ENCODE data around the gene MYRFL. TPM values are rescaled to one million over a fixed set of nuclear protein-coding genes. Genes with fewer than 3 reads are reported as not detected.

The MYRFL gene
- total RNA-seq, 1 experiment from 2014 or later: not detected

DNA sequence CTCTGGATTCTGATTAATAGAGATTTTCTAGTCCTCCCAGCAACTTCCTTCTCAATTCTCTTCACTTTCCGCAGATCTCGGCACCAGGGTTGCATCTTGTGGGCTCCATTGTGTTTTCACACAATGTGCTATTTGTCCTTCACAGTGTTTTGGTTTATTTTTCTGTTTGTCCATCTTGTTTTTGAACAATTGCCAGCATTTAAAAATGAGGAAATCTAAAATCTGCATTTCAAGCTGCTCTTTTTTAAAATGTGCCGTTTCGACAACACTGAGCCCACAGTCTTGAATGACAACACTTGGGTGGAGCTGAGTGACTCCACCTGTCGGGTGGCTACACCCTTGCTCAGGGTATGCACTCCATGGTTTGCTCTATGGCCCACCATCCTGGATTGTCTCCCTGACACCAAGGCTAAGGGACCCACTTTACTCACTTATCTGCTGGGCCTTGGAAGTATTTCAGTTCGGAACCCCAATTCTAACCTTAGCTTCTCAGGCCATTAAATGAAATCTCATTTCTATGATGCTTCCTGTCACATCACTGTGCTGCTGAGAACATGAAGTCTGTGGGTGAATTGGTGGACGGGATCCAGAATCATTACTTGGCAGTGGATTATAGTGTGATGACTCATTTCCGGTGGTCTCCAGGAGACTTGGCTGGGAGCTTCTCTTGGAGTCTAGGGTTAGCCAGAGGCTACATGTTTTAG is 3.4 kb upstream of the MYRFL start:
- CTCF ChIA-PET: interaction anchor here (1.0 kb wide), 1 partner anchor 58 kb away, joined by 3 read pairs; no protein-coding TSS in a partner anchor
- H3K27ac ChIP-seq: no peak overlapping the region

DNA sequence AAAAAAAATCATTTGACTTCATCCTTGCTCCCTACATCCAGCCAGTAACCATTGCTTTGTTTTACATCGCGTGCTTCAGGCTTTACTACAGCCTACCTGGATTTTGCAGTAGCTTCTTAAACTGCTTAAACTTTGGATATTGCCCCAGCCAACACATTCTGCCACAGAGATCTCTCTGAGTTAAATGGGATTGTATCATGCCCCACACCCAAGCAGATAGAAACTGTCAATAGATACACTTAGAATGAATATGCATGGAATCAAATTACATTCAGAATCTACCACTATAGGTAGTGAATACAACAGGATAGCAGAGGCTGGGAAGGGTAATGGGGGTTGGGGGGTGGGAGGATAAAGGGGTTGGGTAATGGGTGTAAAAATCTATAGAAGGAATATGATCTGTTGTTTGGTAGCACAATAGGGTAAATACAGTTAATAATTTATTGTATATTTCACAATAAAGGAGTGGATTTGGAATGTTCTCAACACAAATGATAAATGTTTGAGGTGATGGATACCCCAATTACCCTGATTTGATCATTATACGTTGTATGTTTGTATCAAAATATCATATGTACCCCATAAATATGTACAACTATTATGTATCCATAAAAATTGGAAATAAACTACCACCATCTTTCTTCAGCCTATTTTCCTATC is 2.7 kb upstream of the MYRFL start:
- Histone ChIP-seq H3K4me2 (no peak overlapping the region), H3K36me3 (ENCODE audit: low read depth) (no peaks in the 10 kb centered on the region), H3K27ac (no peak overlapping the region), H3K79me2 (ENCODE audit: low read depth) (no peaks in the 10 kb centered on the region), H2AFZ (no peak overlapping the region), H4K20me1 (ENCODE audit: insufficient read depth) (no peaks in the 10 kb centered on the region), H3K4me1 (replicated peaks; ENCODE audit: insufficient read depth) (no peaks in the 10 kb centered on the region), H3K9me3 (ENCODE audit: insufficient read depth, low read depth) (no peaks in the 10 kb centered on the region), H3K9me2 (ENCODE audit: insufficient read depth) (no peaks in the 10 kb centered on the region), H3K4me3 (no peak overlapping the region), H3K27me3 (ENCODE audit: insufficient read depth, low read depth) (no peaks in the 10 kb centered on the region), H3F3A (ENCODE audit: insufficient read depth, low read depth) (no peaks in the 10 kb centered on the region)
- CTCF ChIA-PET: no interaction called here
- no TSS peak for BruUV-seq (replicated peaks)
- POLR2A ChIA-PET (ENCODE audit: unreplicated experiment): no interaction called here
- DNase-seq: no peak
- TF ChIP-seq EZH2 (IDR thresholded peaks at IDR 0.05; ENCODE audit: low read depth) (no peak), CTCF (conservative IDR thresholded peaks at IDR 0.05) (no peak)
- intact Hi-C loops (cut with micrococcal nuclease; ENCODE audit: unreplicated experiment): no loop called here

More for the DNA sequence above, 3.4 kb upstream of the MYRFL start:
- H2AFZ ChIP-seq: no peak overlapping the region
- H3K9me3 ChIP-seq (ENCODE audit: insufficient read depth, low read depth): no peaks in the 10 kb centered on the region
- no peak overlapping the region for H3K4me3 ChIP-seq
- no peaks in the 10 kb centered on the region for H3K9me2 ChIP-seq (ENCODE audit: insufficient read depth)
- H3K36me3 ChIP-seq (ENCODE audit: low read depth): no peaks in the 10 kb centered on the region
- TSS peak; percentile 19 for BruUV-seq (replicated peaks)
- H4K20me1 ChIP-seq (ENCODE audit: insufficient read depth): no peaks in the 10 kb centered on the region
- intact Hi-C loops (cut with micrococcal nuclease; ENCODE audit: unreplicated experiment): no loop called here
- H3F3A ChIP-seq (ENCODE audit: insufficient read depth, low read depth): no peaks in the 10 kb centered on the region
- no peaks in the 10 kb centered on the region for H3K4me1 ChIP-seq (replicated peaks; ENCODE audit: insufficient read depth)
- no peaks in the 10 kb centered on the region for H3K79me2 ChIP-seq (ENCODE audit: low read depth)
- DNase-seq: peak in 1 of 2 experiments; percentile 5
- TF ChIP-seq CTCF (conservative IDR thresholded peaks at IDR 0.05) (no peak), EZH2 (IDR thresholded peaks at IDR 0.05; ENCODE audit: low read depth) (no peak)
- POLR2A ChIA-PET (ENCODE audit: unreplicated experiment): no interaction called here
- no peak overlapping the region for H3K4me2 ChIP-seq
- H3K27me3 ChIP-seq (ENCODE audit: insufficient read depth, low read depth): no peaks in the 10 kb centered on the region

DNA sequence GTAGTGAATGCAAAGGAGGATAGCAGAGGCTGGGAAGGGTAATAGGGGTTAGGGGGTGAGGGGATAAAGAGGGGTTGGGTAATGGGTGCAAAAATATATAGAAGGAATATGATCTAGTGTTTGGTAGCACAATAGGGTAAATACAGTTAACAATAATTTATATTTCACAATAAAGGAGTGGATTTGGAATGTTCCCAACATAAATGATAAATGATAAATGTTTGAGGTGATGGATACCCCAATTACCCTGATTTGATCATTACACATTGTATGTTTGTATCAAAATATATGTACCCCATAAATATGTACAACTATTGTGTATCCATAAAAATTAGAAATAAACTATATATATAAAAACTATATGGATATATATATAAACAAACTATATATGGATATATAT is 999 bp upstream of the MYRFL start:
- CTCF ChIA-PET: no interaction called here

More for the DNA sequence above, 999 bp upstream of the MYRFL start:
- Histone ChIP-seq H3K4me3 (no peak overlapping the region), H3K27ac (no peak overlapping the region), H3K79me2 (ENCODE audit: low read depth) (no peaks in the 10 kb centered on the region), H3K4me1 (replicated peaks; ENCODE audit: insufficient read depth) (no peaks in the 10 kb centered on the region), H3K9me2 (ENCODE audit: insufficient read depth) (no peaks in the 10 kb centered on the region), H3K27me3 (ENCODE audit: insufficient read depth, low read depth) (no peaks in the 10 kb centered on the region), H3K9me3 (ENCODE audit: insufficient read depth, low read depth) (no peaks in the 10 kb centered on the region), H3K36me3 (ENCODE audit: low read depth) (no peaks in the 10 kb centered on the region), H3K4me2 (no peak overlapping the region), H4K20me1 (ENCODE audit: insufficient read depth) (no peaks in the 10 kb centered on the region), H3F3A (ENCODE audit: insufficient read depth, low read depth) (no peaks in the 10 kb centered on the region), H2AFZ (no peak overlapping the region)
- TF ChIP-seq EZH2 (IDR thresholded peaks at IDR 0.05; ENCODE audit: low read depth): no peak
- intact Hi-C loops (cut with micrococcal nuclease; ENCODE audit: unreplicated experiment): no loop called here
- no TSS peak for BruUV-seq (replicated peaks)
- DNase-seq: no peak
- POLR2A ChIA-PET (ENCODE audit: unreplicated experiment): no interaction called here
